ENCODE measurements around the gene ARHGAP44. TPM values are rescaled to one million over a fixed set of nuclear protein-coding genes. Genes with fewer than 3 reads are reported as not detected.

ARHGAP44 gene
- polyA plus RNA-seq, 1 donor from 2014 or later: 5.9 TPM

GRCh38 chr17:13008461-13008860, 219.2 kb downstream of the ARHGAP44 start:
- Histone ChIP-seq H3K27ac (ENCODE audit: low read length) (no peak overlapping the region), H2AFZ (ENCODE audit: low read depth, low read length) (no peak overlapping the region), H3K36me3 (ENCODE audit: insufficient read depth, low read length) (no peaks in the 10 kb centered on the region), H3K4me3 (ENCODE audit: low read length) (no peak overlapping the region), H3K9me2 (ENCODE audit: insufficient read depth, low read length) (no peaks in the 10 kb centered on the region), H3K79me2 (replicated peaks; ENCODE audit: insufficient read depth, low read length) (no peaks in the 10 kb centered on the region), H3K9me3 (ENCODE audit: low read length) (no peaks in the 10 kb centered on the region), H3K9ac (ENCODE audit: low read length) (no peak overlapping the region), H4K20me1 (ENCODE audit: insufficient read depth) (no peaks in the 10 kb centered on the region), H3K4me2 (ENCODE audit: low read length) (no peak overlapping the region), H3F3A (ENCODE audit: insufficient read depth, low read length, poor library complexity, severe bottlenecking) (no peaks in the 10 kb centered on the region), H3K27me3 (ENCODE audit: insufficient read depth, low read depth, low read length) (no peaks in the 10 kb centered on the region)
- TF ChIP-seq REST (IDR thresholded peaks at IDR 0.05; ENCODE audit: borderline replicate concordance): no peak
- no peak for TF ChIP-seq SMC3 (conservative IDR thresholded peaks at IDR 0.05; ENCODE audit: poor library complexity)

GRCh38 chr17:13010959-13011358, 221.7 kb downstream of the ARHGAP44 start:
- Histone ChIP-seq H3K9ac (ENCODE audit: low read length) (no peak overlapping the region), H3K9me2 (ENCODE audit: insufficient read depth, low read length) (no peaks in the 10 kb centered on the region), H2AFZ (ENCODE audit: low read depth, low read length) (no peak overlapping the region), H3K4me3 (ENCODE audit: low read length) (no peak overlapping the region), H3F3A (ENCODE audit: insufficient read depth, low read length, poor library complexity, severe bottlenecking) (no peaks in the 10 kb centered on the region), H3K4me2 (ENCODE audit: low read length) (no peak overlapping the region), H4K20me1 (ENCODE audit: insufficient read depth) (no peaks in the 10 kb centered on the region), H3K27me3 (ENCODE audit: insufficient read depth, low read depth, low read length) (no peaks in the 10 kb centered on the region), H3K79me2 (replicated peaks; ENCODE audit: insufficient read depth, low read length) (no peaks in the 10 kb centered on the region), H3K9me3 (ENCODE audit: low read length) (no peaks in the 10 kb centered on the region), H3K36me3 (ENCODE audit: insufficient read depth, low read length) (no peaks in the 10 kb centered on the region), H3K27ac (ENCODE audit: low read length) (no peak overlapping the region)
- no peak for TF ChIP-seq SMC3 (conservative IDR thresholded peaks at IDR 0.05; ENCODE audit: poor library complexity)
- TF ChIP-seq, protein P1, sequence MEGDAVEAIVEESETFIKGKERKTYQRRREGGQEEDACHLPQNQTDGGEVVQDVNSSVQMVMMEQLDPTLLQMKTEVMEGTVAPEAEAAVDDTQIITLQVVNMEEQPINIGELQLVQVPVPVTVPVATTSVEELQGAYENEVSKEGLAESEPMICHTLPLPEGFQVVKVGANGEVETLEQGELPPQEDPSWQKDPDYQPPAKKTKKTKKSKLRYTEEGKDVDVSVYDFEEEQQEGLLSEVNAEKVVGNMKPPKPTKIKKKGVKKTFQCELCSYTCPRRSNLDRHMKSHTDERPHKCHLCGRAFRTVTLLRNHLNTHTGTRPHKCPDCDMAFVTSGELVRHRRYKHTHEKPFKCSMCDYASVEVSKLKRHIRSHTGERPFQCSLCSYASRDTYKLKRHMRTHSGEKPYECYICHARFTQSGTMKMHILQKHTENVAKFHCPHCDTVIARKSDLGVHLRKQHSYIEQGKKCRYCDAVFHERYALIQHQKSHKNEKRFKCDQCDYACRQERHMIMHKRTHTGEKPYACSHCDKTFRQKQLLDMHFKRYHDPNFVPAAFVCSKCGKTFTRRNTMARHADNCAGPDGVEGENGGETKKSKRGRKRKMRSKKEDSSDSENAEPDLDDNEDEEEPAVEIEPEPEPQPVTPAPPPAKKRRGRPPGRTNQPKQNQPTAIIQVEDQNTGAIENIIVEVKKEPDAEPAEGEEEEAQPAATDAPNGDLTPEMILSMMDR (IDR thresholded peaks at IDR 0.05; ENCODE audit: poor library complexity, severe bottlenecking): no peak
- no peak for TF ChIP-seq EZH2 (IDR thresholded peaks at IDR 0.05; ENCODE audit: borderline replicate concordance, insufficient read depth, low read length, poor library complexity, severe bottlenecking)
- no peak for TF ChIP-seq POLR2AphosphoS5 (IDR thresholded peaks at IDR 0.05)
- no peak for TF ChIP-seq MXI1 (conservative IDR thresholded peaks at IDR 0.05; ENCODE audit: poor library complexity, severe bottlenecking)
- no peak for TF ChIP-seq EP300 (conservative IDR thresholded peaks at IDR 0.05; ENCODE audit: poor library complexity, severe bottlenecking)
- TF ChIP-seq RAD21 (conservative IDR thresholded peaks at IDR 0.05): no peak
- TF ChIP-seq REST (IDR thresholded peaks at IDR 0.05; ENCODE audit: borderline replicate concordance): no peak
